PC-9 (cell line): Measurements from ENCODE around the gene UNC45A.

Experiments used
- EZH2 ChIP-seq: fragments of 200-600 bp; sonication (generic); IDR thresholded peaks from 2 replicates; pipeline ENCODE4 v1.8.0; 2017; ENCODE audit warnings: antibody characterized with exemption, low read depth
- TF ChIP-seq, protein P1 (sequence below): fragments of 200-600 bp; sonication (generic); conservative IDR thresholded peaks from 2 replicates; pipeline ENCODE4 v1.6.1; 2017; ENCODE audit warnings: mixed run types, antibody characterized with exemption, mild to moderate bottlenecking, moderate library complexity

DNA sequence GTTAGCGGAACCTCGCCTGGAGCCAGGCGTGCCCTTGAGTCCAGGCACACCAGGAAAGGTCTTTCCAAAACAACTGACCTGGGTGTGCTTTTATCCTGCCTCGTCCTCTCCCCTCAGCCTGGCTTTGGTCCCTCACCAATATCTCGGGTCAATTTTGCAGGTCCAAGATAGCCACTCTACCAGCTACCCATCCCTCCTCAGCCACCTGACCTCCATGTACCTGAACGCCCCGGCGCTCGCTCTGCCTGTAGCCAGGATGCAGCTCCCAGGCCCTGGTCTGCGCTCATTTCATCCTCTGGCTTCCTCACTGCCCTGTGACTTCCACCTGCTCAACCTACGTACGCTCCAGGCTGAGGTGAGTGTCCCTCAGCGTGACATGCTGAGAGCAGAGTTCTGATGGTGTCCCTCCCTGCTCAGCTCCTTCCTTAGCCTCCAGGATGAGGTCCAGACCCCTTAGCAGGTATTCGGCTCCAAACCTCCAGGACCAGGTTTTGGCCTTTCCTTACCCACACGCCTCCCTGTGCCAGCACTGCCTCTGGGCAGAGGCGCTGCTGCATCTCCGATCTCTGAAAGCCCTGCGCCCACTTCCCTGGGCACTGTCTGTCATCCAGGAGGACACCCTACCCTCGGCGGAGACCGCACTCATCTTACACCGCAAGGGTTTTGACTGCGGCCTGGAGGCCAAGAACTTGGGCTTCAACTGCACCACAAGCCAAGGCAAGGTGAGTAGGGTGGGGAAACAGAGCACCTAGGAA lies 16.9 kb upstream of the UNC45A start:
- TF ChIP-seq, protein P1, sequence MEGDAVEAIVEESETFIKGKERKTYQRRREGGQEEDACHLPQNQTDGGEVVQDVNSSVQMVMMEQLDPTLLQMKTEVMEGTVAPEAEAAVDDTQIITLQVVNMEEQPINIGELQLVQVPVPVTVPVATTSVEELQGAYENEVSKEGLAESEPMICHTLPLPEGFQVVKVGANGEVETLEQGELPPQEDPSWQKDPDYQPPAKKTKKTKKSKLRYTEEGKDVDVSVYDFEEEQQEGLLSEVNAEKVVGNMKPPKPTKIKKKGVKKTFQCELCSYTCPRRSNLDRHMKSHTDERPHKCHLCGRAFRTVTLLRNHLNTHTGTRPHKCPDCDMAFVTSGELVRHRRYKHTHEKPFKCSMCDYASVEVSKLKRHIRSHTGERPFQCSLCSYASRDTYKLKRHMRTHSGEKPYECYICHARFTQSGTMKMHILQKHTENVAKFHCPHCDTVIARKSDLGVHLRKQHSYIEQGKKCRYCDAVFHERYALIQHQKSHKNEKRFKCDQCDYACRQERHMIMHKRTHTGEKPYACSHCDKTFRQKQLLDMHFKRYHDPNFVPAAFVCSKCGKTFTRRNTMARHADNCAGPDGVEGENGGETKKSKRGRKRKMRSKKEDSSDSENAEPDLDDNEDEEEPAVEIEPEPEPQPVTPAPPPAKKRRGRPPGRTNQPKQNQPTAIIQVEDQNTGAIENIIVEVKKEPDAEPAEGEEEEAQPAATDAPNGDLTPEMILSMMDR: no peak
- no peak for TF ChIP-seq EZH2
